Measurements from ENCODE around the gene QRICH1. TPM values are rescaled to one million over a fixed set of nuclear protein-coding genes. Genes with fewer than 3 reads are reported as not detected.

The QRICH1 gene
- total and polyA plus RNA-seq, 10 of the 15 experiments (the other 5 are each of a cell fraction or from before 2014, with no cell fraction given), result 22.2 to 116 (median 81.4) TPM

DNA sequence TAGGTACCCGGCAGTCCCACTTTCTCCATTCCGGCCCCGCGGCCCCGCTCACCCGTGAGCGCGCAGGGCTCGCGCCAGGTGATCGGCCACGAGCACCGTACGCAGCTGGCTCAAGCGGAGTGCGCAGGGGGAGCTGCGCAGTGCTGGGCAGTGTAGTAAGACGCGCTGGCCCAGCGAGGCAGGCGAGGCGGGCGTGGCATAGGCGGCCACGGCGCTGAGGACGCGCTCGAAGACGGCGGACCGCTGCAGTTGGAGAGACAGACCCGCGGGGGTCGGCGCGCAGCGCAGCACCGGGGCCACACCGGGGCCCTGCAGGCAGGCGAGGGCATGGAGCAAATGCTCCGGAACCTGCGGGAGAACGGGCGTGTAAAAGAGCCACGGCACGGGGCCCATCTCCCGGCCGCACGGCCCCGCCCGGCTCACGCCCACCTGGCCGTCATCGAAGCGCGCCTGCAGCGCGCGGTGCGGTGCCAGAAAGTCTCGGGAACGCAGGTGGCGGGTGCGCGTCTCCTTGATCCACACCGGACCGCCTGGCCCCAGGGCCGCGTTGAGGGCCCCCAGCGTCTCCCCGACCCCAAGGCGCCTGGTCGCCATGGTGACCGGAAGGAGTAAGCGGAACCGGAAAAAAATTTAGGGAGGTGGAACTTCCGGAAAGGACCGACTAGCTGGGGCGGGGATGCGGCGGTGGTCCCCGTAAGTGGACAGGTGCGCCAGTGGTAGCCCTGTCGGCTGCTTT is 75.7 kb downstream of the QRICH1 start, which contains the start of gene DALRD3 (continued):
- TF ChIP-seq, protein P1, sequence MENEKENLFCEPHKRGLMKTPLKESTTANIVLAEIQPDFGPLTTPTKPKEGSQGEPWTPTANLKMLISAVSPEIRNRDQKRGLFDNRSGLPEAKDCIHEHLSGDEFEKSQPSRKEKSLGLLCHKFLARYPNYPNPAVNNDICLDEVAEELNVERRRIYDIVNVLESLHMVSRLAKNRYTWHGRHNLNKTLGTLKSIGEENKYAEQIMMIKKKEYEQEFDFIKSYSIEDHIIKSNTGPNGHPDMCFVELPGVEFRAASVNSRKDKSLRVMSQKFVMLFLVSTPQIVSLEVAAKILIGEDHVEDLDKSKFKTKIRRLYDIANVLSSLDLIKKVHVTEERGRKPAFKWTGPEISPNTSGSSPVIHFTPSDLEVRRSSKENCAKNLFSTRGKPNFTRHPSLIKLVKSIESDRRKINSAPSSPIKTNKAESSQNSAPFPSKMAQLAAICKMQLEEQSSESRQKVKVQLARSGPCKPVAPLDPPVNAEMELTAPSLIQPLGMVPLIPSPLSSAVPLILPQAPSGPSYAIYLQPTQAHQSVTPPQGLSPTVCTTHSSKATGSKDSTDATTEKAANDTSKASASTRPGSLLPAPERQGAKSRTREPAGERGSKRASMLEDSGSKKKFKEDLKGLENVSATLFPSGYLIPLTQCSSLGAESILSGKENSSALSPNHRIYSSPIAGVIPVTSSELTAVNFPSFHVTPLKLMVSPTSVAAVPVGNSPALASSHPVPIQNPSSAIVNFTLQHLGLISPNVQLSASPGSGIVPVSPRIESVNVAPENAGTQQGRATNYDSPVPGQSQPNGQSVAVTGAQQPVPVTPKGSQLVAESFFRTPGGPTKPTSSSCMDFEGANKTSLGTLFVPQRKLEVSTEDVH (IDR thresholded peaks at IDR 0.05; ENCODE audit: low read depth, partially characterized antibody), result no peak
- TF ChIP-seq IKZF1 (conservative IDR thresholded peaks at IDR 0.05) (peak; percentile 68), RAD51 (IDR thresholded peaks at IDR 0.05) (no peak), ATF7 (IDR thresholded peaks at IDR 0.05; ENCODE audit: low read depth) (no peak), NR2C2 (IDR thresholded peaks at IDR 0.05; ENCODE audit: borderline replicate concordance, control insufficient read depth, insufficient read length, low read depth) (no peak), SUPT20H (IDR thresholded peaks at IDR 0.05; ENCODE audit: borderline replicate concordance, control insufficient read depth, low read depth, low read length) (no peak), EGR1 (IDR thresholded peaks at IDR 0.05; ENCODE audit: borderline replicate concordance in 1 of 2, low read depth in 2 of 2, low read length in 2 of 2) (peak in 1 of 2 experiments; percentile 11; a peak in 1 of 3 replicates), NR2C1 (IDR thresholded peaks at IDR 0.05) (peak; percentile 53; the same call in 1 of the 2 replicates), SMARCA5 (IDR thresholded peaks at IDR 0.05) (0 out of 2 replicates have a peak, but pooled peaks have one; percentile 8), ZNF622 (IDR thresholded peaks at IDR 0.05) (no peak), CEBPB (IDR thresholded peaks at IDR 0.05; ENCODE audit: borderline replicate concordance in 1 of 2, low read depth in 2 of 2, low read length in 2 of 2) (no peak), HDGF (IDR thresholded peaks at IDR 0.05) (no peak), FOXK2 (IDR thresholded peaks at IDR 0.05) (no peak), SRF (IDR thresholded peaks at IDR 0.05; ENCODE audit: low read depth in 2 of 2, low read length in 2 of 2) (0 out of 4 replicates have a peak, but pooled peaks of 1 of the 2 experiments have one; percentile 1), HDAC6 (IDR thresholded peaks at IDR 0.05; ENCODE audit: unreplicated experiment) (no peak), CHD4 (IDR thresholded peaks at IDR 0.05) (no peak)
- TF ChIP-seq, protein P2, sequence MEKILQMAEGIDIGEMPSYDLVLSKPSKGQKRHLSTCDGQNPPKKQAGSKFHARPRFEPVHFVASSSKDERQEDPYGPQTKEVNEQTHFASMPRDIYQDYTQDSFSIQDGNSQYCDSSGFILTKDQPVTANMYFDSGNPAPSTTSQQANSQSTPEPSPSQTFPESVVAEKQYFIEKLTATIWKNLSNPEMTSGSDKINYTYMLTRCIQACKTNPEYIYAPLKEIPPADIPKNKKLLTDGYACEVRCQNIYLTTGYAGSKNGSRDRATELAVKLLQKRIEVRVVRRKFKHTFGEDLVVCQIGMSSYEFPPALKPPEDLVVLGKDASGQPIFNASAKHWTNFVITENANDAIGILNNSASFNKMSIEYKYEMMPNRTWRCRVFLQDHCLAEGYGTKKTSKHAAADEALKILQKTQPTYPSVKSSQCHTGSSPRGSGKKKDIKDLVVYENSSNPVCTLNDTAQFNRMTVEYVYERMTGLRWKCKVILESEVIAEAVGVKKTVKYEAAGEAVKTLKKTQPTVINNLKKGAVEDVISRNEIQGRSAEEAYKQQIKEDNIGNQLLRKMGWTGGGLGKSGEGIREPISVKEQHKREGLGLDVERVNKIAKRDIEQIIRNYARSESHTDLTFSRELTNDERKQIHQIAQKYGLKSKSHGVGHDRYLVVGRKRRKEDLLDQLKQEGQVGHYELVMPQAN (conservative IDR thresholded peaks at IDR 0.05), result peak; percentile 98
- TF ChIP-seq, protein P3, sequence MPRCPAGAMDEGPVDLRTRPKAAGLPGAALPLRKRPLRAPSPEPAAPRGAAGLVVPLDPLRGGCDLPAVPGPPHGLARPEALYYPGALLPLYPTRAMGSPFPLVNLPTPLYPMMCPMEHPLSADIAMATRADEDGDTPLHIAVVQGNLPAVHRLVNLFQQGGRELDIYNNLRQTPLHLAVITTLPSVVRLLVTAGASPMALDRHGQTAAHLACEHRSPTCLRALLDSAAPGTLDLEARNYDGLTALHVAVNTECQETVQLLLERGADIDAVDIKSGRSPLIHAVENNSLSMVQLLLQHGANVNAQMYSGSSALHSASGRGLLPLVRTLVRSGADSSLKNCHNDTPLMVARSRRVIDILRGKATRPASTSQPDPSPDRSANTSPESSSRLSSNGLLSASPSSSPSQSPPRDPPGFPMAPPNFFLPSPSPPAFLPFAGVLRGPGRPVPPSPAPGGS (IDR thresholded peaks at IDR 0.05; ENCODE audit: borderline replicate concordance, insufficient read depth, low read depth, low read length, poor library complexity, severe bottlenecking), result peak; percentile 71
- TF ChIP-seq, protein P4, sequence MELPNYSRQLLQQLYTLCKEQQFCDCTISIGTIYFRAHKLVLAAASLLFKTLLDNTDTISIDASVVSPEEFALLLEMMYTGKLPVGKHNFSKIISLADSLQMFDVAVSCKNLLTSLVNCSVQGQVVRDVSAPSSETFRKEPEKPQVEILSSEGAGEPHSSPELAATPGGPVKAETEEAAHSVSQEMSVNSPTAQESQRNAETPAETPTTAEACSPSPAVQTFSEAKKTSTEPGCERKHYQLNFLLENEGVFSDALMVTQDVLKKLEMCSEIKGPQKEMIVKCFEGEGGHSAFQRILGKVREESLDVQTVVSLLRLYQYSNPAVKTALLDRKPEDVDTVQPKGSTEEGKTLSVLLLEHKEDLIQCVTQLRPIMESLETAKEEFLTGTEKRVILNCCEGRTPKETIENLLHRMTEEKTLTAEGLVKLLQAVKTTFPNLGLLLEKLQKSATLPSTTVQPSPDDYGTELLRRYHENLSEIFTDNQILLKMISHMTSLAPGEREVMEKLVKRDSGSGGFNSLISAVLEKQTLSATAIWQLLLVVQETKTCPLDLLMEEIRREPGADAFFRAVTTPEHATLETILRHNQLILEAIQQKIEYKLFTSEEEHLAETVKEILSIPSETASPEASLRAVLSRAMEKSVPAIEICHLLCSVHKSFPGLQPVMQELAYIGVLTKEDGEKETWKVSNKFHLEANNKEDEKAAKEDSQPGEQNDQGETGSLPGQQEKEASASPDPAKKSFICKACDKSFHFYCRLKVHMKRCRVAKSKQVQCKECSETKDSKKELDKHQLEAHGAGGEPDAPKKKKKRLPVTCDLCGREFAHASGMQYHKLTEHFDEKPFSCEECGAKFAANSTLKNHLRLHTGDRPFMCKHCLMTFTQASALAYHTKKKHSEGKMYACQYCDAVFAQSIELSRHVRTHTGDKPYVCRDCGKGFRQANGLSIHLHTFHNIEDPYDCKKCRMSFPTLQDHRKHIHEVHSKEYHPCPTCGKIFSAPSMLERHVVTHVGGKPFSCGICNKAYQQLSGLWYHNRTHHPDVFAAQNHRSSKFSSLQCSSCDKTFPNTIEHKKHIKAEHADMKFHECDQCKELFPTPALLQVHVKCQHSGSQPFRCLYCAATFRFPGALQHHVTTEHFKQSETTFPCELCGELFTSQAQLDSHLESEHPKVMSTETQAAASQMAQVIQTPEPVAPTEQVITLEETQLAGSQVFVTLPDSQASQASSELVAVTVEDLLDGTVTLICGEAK (IDR thresholded peaks at IDR 0.05; ENCODE audit: borderline replicate concordance), result peak; percentile 91
